ENCODE measurements around the gene EFNA1. TPM values are rescaled to one million over a fixed set of nuclear protein-coding genes. Genes with fewer than 3 reads are reported as not detected.
"Not testable (repeated sequence)": the region's sequence is repeated elsewhere in the genome, so short reads cannot be mapped to it uniquely, and the experiment has no call there.

EFNA1 gene
- total RNA-seq, 1 donor from 2014 or later = 100.0 TPM

DNA sequence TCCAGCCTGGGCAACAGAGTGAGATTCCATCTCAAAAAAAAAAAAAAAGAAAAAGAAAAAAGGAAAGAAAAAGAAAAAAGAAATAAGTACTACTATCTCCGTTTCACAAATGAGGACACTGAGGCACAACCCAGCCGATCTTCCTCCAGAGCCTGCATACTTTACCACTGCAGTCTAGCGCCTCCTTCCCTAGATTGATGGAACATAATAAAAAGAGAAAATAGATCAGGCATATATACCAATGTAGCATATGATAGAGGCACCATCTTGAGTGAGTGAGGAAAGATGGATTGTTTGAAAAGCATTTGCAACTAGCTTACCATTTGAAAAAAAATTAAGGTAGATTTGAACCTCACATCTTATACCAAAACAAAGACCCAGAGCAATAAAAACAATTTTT, 17.8 kb downstream of the EFNA1 start:
- DNase-seq (ENCODE audit: low spot score) = no peak

DNA sequence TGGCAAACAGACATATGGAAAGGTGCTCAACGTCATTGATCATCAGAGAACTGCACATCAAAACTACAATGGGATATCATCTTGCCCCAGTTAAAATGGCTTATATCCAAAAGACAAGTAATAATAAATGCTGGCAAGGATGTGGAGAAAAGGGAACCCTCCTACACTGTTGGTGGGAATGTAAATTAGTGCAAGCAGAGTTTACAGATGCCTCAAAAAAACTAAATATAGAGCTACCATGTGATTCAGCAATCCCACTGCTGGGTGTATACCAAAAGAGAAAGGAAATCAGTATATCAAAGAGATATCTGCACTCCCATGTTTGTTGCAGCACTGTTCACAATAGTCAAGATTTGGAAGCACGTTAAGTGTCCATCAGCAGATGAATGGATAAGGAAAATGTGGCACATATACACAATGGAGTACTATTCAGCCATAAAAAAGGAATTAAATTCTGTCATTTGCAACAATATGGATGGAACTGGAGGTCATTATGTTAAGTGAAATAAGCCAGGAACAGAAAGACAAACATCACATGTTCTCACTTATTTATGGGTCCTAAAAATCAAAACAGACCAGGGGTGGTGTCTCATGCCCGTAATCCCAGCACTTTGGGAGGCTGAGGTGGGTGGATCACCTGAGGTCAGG, 28.4 kb downstream of the EFNA1 start:
- not testable (repeated sequence) for DNase-seq (ENCODE audit: low spot score)

DNA sequence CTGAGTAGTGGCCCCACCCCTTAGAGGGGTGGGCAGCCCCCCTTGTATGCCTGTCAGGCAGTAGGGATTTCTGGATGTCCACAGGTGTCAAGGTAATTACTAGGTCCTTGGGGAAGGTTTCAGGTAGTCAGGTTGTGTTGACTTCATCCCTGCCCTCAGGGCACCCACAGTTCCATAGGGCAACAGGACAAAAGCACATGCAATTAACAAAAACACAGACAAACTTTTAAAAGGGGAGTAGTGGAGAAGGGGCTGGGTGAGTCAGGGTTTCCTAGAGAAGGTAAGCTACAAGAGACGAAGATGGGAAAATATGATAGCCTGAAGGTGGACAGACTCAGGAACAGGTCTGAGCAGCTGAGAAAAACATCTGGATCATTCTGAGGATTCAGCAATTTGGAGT, 31.3 kb downstream of the EFNA1 start:
- no peak for DNase-seq (ENCODE audit: low spot score)

DNA sequence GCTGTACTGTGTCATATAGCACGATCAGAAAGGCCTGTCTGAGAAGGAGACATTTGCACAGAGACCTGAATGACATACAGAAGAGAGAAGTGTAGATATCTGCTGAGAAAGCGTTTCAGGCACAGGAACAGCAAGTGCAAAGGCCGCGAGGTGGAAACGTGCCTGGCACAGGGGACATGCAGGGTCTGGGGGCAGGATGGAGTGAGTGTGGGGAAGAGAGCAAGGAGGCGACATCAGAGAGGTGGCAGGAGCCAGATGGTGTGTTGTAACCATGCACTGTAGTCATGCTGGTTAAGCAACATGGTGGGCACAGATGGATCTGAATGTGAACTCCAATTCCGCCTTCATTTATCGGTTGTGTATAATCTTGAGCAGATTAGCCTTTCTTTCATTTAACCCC, 32.5 kb downstream of the EFNA1 start:
- DNase-seq (ENCODE audit: low spot score) = no peak

DNA sequence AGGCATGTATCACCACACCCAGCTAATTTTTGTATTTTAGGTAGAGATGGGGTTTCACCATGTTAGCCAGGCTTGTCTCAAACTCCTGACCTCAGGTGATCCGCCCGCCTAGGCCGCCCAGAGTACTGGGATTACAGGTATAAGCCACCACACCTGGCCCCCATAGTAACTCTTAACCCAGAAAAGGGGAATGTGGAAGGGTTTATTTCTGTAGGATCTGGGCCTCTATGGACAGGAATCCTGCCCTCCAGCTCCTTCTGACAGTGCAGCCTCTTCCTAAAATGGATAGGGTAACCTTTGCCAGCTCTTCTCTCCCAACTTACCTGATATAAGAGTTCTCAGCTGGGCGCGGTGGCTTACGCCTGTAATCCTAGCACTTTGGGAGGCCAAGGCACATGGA, 35.0 kb downstream of the EFNA1 start:
- DNase-seq (ENCODE audit: low spot score) = not testable (repeated sequence)

DNA sequence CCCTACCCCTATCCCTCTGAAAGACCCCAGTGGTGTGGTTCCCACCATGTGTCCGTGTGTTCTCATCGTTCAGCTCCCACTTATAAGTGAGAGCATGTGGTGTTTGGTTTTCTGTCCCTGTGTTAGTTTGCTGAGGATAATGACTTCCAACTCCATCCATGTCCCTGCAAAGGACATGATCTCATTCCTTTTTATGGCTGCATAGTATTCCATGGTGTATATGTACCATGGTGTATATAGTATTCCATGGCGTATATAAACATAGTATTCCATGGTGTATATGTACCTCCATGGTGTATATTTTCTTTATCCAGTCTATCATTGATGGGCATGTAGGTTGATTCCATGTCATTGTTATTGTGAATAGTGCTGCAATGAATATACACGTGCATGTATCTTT, 36.1 kb downstream of the EFNA1 start:
- not testable (repeated sequence) for DNase-seq (ENCODE audit: low spot score)

DNA sequence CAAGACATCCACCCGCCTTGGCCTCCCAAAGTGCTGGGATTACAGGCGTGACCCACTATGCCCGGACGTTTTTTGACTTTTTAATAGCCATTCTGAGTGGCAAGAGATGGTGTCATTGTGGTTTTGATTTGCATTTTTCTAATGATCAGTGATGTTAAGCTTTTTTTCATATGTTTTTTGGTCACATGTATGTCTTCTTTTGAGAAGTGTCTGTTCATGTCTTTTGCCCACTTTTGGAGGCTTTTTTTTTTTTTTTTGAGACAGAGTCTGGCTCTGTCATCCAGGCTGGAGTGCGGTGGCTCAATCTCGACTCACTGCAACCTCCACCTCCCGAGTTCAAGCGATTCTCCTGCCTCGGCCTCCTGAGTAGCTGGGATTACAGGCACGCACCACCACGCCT, 36.9 kb downstream of the EFNA1 start:
- not testable (repeated sequence) for DNase-seq (ENCODE audit: low spot score)

DNA sequence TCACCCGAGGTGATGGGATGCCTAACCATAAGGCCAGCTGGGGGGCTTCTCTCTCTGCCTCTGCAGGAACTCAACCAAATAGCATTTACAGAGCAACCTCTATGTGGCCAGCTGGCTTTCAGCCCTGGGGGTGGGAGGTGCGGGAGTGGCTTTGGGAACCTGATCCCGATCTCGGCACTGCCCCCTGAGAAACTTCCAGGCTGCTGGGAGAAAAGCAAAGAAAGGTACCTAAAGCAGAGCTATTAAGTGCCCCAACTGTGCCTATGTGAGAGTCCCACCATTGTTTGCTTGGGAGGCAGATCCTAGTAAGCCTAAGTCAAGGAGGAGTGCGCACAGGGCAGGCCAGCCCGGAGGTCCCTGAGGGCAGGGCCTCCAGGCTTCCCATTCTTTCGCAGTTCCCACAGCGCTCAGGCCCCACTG, 38.4 kb downstream of the EFNA1 start:
- no peak for DNase-seq (ENCODE audit: low spot score)

DNA sequence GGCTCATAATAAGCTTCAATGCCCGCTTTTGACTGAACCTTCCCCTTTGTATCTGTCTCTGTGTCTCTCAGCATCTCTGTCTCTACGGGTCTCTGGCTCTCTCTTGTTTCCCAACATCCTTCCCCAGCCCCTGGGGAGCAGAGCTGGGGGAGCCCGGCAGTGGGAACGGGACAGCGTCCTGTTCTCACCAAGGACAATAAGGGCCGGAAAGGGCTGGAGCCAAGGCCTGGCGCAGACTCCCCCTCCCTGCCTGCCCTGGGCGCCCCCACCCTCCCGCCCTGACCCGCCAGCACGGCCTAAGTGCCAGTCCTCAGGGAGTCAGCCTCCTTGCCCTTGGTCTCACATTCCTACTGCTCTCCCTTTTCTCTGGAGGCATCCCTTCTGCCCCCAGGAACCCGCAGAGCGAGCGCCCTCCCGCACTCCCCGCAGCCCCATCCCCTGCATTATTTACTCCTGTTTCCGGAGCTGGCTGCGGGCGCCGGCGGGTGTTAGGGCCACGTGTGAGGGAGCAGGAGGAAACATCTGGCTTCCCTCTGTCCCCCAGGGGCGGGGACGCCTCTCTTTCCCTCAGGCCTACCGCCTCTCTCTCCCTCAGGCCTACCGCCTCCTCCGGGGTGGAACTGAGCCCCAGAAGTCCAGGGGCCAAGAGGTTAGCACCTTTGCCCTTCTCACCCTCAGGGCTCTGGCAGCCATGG, 38.9 kb downstream of the EFNA1 start:
- DNase-seq (ENCODE audit: low spot score) = no peak

DNA sequence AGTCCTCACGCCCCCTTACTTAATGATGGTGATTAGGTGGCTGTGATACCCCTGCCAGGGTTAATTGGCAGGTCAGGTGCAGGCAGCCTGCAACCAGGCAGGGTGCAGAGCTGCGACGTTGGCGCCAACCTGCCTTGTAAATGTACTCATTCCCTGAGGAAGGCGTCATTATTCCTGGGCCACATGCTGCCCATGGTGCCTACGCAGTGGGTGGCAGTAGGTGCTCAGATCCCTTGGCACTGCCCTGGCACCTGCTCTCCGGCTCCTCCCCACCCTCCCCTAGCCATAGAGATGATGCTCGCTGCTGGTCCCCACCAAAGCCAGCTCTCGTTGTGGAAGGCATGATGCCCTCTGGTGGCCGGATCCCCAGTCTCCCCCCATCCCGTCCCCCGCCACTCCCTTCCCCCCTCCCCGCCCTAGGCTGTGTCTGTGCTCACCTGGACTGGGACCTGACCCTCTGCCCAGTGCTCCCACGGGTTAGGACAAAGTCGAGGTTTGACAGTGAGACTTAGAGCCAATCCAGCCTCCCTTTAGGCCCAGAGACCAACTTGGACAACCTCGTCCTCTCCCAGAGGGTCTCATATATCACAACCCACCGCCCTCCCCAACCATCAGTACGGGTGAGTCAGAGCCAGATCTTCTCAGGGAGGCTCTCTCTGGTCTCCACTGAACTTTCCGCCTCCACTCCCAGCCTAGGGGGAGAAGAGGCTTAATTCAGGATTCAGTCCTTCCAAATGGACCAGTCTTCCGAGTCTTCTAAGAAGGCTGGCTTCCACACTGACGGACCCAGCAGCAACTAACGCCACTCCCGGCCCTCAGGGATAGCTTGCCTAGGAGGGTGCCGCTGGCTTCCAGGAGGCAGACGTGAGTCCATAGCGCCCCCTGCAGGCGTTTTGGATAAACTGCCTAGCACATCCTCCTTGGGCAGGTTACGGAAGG, 39.8 kb downstream of the EFNA1 start:
- DNase-seq (ENCODE audit: low spot score) = peak; percentile 87

DNA sequence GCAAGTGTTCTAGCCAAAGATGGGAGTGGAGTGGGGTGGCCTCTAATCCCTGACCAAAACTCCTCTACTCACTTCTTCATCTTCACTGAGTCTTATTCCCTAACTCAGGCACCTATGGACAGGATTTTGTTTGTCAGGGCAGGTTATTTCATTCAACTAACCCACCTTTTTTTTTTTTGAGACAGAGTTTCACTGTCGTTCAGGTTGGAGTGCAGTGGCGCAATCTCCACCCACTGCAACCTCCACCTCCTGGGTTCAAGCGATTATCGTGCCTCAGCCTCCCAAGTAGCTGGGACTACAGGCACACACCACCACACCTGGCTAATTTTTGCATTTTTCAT, 40.4 kb downstream of the EFNA1 start:
- DNase-seq (ENCODE audit: low spot score) = not testable (repeated sequence)

DNA sequence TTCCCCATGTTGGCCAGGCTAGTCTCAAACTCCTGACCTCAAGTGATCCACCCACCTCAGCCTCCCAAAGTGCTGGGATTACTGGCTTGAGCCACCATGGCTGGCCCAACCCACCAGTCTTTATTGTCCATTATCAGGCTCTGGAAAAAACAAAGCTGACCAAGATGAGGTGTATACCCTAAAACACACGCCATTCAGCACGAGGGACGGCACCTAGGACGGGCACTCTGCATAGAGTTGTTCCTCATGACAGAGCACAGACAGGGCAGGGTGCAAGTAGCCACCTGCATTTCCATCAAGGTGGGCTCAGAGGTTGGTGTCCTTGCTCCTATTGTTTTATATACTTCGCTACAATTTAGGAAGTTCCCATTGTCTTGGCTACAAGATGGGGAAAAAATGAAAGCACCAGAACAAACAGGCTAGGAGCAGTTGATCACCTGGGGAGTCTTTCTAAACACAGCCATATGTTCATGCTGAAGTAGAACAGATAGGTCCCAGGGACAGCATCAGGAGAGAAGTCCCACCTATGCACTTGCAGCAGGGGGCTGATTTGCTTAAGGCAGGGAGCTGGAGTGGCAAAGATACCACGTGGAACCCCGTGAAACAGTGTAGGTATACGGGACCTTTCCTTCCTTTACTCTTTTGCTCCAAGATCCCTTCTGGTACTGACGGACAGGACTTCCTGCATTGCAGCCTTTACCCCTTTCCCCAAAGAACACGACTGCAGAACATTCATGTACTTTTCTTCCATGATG, 41.0 kb downstream of the EFNA1 start:
- DNase-seq (ENCODE audit: low spot score) = no peak

DNA sequence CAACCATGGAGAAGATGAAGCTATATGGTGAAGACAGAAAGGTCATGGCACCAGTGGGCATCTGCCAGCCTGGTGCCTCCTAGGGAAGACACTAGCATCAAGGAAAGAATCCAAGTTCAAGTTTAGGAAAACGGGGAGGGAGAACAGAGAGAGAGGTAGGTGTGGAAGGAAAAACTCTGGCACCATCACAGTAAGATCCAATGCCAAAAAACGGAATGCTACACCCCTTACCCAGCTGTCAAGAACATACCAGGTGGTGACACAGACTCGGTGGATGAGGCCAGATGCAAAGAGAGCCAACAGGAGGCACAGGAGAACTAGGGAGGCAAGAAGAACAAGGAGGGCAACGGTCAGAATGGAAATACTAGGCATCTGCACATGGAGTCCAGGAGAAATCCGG, 41.9 kb downstream of the EFNA1 start:
- DNase-seq (ENCODE audit: low spot score) = no peak

DNA sequence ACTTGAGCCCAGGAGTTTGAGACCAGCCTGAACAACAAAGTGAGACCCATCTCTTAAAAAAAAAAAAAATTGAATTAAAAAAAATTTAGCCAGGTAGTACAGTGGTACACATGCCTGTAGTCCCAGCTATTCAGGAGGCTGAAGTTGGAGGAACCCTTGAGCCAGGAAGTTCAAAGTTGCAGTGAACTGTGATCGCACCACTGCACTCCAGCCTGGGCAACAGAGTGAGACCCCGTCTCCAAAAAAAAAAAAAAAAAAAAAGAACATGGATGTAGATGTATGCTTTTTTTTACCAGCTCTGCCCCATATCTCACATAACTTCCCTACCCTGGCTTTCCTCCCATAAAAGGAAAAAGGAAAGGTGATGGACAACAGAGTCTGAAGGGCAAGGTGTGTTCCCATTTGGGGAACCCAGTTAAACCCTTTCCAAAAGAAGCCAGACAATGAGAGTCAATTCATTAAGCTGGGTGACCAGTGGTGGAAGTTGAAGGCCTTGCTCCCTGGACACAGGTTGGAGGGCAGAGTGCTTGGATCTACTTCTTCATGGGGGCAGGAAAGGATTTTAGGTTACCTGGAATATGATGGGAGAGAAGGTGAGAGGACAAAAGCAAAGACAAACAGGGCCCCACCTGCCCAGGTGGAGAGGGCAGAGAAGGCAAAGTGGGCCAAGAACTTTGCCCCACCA, 42.6 kb downstream of the EFNA1 start:
- no peak for DNase-seq (ENCODE audit: low spot score)

DNA sequence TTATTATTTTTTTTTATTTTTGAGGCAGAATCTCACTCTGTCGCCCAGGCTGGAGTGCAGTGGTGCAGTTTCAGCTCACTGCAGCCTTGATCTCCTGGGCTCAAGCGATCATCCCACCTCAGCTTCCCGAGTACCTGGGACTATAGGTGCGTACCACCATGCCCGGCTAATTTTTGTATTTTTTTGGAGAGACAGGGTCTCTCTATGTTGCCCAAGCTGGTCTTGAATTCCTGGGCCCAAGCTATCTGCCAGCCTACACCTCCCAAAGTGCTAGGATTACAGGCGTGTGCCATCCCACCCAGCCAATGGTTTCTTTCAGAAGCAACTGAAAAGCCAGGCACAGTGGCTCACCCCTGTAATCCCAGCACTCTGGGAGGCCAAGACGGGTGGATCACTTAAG, 43.1 kb downstream of the EFNA1 start:
- no peak for DNase-seq (ENCODE audit: low spot score)

DNA sequence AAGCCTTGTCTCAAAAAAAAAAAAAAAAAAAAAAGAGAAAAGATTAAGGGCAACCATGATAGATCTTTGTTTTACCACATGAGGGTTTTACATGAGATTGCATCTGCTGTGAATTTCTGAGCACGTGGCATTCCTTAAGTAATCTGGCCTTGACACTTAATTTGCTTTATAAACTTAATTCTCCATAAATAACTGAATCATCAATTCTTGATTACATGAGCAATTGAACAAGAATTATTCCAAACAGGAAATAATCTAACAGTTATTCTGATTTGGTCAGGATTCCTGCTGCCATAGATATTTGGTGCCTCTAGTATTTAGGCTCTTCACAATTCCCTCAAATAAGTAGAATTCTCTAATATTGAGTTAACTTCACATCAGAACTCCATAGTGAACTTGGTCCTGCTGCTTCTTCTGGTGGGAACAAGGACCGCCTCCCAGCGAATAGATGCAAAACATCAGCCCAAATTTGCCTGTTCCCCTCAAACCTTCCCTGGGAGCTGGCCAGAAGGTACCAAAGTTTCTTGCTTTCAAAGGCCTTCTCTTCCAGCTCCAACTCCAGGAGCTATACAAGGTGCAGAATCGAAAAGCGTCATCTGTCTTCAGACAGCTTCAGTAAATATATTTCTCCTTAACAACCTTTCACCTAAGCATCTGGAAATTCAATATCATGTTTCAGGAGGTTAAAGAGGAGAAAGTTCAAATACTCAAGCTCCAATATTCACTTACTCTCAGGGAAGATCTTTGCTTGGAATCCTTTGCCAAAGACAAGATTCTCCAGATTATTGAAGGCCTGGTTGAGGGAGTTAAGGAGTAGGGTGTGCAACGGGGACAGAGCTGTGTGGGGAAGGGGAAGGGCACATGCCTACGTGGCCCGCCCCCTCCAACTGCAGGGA, 44.4 kb downstream of the EFNA1 start:
- DNase-seq (ENCODE audit: low spot score) = no peak

DNA sequence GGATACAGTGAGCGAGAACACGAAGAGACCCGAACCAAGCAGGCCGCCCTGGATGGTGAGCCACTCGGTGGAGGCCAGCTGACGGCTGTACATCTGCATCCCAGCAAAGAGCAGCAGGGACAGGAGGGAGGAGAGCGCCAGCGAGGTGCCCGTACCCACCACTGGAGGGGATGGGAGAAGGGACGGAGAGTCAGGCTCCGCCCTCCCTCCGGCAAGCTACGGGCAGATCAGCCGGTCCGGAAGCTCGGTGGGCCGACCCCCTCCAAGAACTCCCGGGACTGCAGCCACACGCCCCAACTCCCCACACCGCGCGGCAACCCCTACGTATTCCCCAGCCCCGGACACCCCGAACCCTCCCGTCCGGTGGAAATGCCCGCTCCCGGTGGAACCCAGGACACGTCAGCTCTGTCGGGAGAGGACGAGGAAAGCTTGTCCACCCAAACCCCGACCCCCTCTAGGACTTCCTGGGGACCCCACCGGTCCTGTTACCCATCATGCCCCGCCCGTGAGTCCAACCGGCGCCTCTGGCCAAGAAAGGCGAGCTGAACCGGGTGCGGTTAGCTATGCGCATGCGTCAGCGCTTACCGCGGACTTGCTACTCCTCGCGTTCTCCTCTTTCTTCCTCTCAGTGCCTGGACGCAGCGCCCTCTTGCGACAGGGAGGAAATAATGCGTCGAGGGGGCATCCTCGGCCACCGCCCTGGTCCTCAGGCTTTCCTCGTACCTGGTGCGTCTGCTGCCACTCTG, 45.2 kb downstream of the EFNA1 start, which contains the start of gene KRTCAP2:
TSS of gene KRTCAP2 (minus strand) at position 573 of the 746 bp plus-strand sequence. CDS start at position 493, 80 bp downstream.
- DNase-seq (ENCODE audit: low spot score) = peak; percentile 95

DNA sequence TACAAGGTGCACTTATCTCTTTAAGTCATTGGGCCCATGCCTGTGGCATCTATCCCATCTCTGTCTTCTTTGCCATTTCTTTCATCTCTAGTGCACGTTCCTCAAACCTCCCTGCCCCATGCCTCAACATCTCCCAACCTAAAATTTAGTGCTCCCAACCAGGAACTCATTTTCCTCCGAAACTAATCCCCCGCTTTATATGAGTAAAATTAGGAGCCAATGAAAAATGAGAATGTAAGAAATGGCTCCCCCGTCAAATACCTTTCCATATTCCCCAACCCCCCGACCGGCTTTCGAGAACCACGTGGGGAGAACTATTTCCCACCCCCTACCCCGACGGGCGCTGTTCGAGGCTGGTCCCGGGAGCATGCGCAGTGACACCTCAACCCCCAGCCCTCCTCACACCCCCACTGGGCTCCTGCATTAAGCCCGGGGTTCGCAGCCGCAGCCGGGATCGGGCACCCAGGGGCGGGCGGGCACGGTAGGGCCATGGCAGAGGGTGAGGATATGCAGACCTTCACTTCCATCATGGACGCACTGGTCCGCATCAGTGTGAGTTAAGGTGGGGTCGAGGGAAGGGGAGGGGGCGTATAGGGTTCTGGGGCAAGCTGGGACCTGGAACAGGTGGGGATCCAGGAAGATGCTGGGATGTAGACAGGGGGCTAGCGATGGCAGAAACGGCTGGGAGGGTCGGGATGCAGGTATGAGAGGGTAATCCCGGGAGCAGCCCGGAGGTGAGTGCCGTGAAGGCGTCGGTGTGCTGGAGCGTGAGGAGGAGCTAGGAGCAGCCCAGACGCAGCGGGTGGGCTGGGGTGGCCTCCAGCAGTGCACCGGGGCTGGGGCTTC, 46.0 kb downstream of the EFNA1 start, which contains the start of gene TRIM46:
TSS of gene TRIM46 (plus strand) at position 372 of the 846 bp plus-strand sequence. CDS start at position 490, 118 bp downstream.
- DNase-seq (ENCODE audit: low spot score) = no peak
